ENCODE measurements around the gene LEP.

DNA sequence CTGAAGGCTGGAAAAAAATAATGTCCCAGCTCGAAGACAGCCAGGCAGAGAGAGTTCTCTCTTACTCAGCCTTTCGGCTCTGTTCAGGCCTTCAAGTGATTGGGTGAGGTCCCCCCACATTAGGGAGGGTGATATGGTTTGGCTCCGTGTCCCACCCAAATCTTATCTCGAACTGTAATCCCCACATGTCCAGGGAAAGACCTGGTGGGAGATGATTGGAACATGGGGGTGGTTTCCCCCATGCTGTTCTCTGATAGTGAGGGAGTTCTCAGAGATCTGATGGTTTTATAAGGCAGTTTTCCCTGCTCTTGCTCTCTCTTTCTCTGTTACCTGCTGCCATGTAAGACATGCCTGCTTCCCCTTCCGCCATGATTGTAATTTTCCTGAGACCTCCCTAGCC is 36.6 kb upstream of the LEP start:
- TF ChIP-seq, protein P1, sequence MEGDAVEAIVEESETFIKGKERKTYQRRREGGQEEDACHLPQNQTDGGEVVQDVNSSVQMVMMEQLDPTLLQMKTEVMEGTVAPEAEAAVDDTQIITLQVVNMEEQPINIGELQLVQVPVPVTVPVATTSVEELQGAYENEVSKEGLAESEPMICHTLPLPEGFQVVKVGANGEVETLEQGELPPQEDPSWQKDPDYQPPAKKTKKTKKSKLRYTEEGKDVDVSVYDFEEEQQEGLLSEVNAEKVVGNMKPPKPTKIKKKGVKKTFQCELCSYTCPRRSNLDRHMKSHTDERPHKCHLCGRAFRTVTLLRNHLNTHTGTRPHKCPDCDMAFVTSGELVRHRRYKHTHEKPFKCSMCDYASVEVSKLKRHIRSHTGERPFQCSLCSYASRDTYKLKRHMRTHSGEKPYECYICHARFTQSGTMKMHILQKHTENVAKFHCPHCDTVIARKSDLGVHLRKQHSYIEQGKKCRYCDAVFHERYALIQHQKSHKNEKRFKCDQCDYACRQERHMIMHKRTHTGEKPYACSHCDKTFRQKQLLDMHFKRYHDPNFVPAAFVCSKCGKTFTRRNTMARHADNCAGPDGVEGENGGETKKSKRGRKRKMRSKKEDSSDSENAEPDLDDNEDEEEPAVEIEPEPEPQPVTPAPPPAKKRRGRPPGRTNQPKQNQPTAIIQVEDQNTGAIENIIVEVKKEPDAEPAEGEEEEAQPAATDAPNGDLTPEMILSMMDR (IDR thresholded peaks at IDR 0.05), result no peak
- TF ChIP-seq POLR2A (IDR thresholded peaks at IDR 0.05), result no peak

Data from esophagus squamous epithelium (tissue), 4 donors.